IMR-90 (cell line): ENCODE data around the gene TANGO6. TPM values are rescaled to one million over a fixed set of nuclear protein-coding genes. Genes with fewer than 3 reads are reported as not detected.

ENCODE experiments used
- ATAC-seq: fragments of 200-7000 bp; cut with Tn5 transposase; 2 replicates; pipeline ENCODE4 v1.9.1; 2020; ENCODE audit warnings: low read depth, mild to moderate bottlenecking, moderate library complexity
- BruUV-seq: library from RNA; stranded (reverse); fragments of 400-500 nt; replicated peaks from 2 replicates; lab custom pipeline; 2021; lab: Mats Ljungman, UMichigan
- CTCF ChIA-PET: fragments of 300-600 bp; formaldehyde crosslinking; extraction: SDS; loops from one replicate; lab custom pipeline; 2021; ENCODE audit warnings: antibody characterized with exemption; lab: Yijun Ruan, JAX
- POLR2A ChIA-PET: fragments of 300-600 bp; sonication (Branson Sonifier 250); formaldehyde crosslinking; loops from one replicate; lab custom pipeline; 2022; ENCODE audit warnings: antibody characterized with exemption; ENCODE audit not compliant: unreplicated experiment; lab: Charles Lee
- DNase-seq: peaks from one replicate; pipeline ENCODE4 v3.0.0; 2013
- H2AFZ ChIP-seq: replicated peaks from 2 replicates; pipeline ENCODE3; 2013; ENCODE audit warnings: low read length, mild to moderate bottlenecking; ENCODE audit not compliant: poor library complexity
- H2AK5ac ChIP-seq: 2 replicates; pipeline ENCODE4 v1.6.1; 2013; ENCODE audit warnings: low read depth, low read length, inconsistent platforms
- H2AK9ac ChIP-seq: replicated peaks from 2 replicates; pipeline ENCODE3; 2013; ENCODE audit warnings: mild to moderate bottlenecking, low read depth, low read length, moderate library complexity; ENCODE audit not compliant: poor library complexity
- H2BK120ac ChIP-seq: 2 replicates; pipeline ENCODE4 v1.6.1; 2013; ENCODE audit warnings: low read depth, low read length, inconsistent platforms
- H2BK15ac ChIP-seq: 3 replicates; pipeline ENCODE4 v1.6.1; 2013; ENCODE audit warnings: low read depth, low read length, inconsistent platforms
- H2BK20ac ChIP-seq: 2 replicates; pipeline ENCODE4 v1.6.1; 2013; ENCODE audit warnings: low read depth, mild to moderate bottlenecking, inconsistent platforms, low read length, moderate library complexity
- H2BK5ac ChIP-seq: 2 replicates; pipeline ENCODE4 v1.6.1; 2013; ENCODE audit warnings: mild to moderate bottlenecking, low read depth, low read length, inconsistent platforms; ENCODE audit not compliant: poor library complexity, severe bottlenecking
- H3K14ac ChIP-seq: replicated peaks from 2 replicates; pipeline ENCODE4 v1.6.1; 2013; ENCODE audit warnings: low read depth, low read length, inconsistent platforms
- H3K18ac ChIP-seq: 2 replicates; pipeline ENCODE4 v1.6.1; 2013; ENCODE audit warnings: low read depth, low read length, control low read depth
- H3K23ac ChIP-seq: 2 replicates; pipeline ENCODE4 v1.6.1; 2013; ENCODE audit warnings: low read depth, low read length, inconsistent platforms
- H3K27ac ChIP-seq: 2 replicates; pipeline ENCODE4 v1.5.1; 2013; ENCODE audit warnings: mild to moderate bottlenecking, control low read depth, low read length; ENCODE audit not compliant: insufficient read depth
- H3K27me3 ChIP-seq: 2 replicates; pipeline ENCODE4 v1.6.1; 2013; ENCODE audit warnings: low read length; ENCODE audit not compliant: control insufficient read depth, insufficient read depth
- H3K36me3 ChIP-seq: 2 replicates; pipeline ENCODE4 v1.6.1; 2013; ENCODE audit warnings: low read length, mixed read lengths; ENCODE audit not compliant: control insufficient read depth, insufficient read depth
- H3K4ac ChIP-seq: 2 replicates; pipeline ENCODE4 v1.6.1; 2013; ENCODE audit warnings: low read depth, low read length, inconsistent platforms
- H3K4me1 ChIP-seq: 2 replicates; pipeline ENCODE4 v1.6.1; 2013; ENCODE audit warnings: low read length, mixed read lengths; ENCODE audit not compliant: control insufficient read depth, insufficient read depth
- H3K4me2 ChIP-seq: 2 replicates; pipeline ENCODE4 v1.6.1; 2013; ENCODE audit warnings: low read depth, mild to moderate bottlenecking, control low read depth, low read length, moderate library complexity
- H3K4me3 ChIP-seq: 2 replicates; pipeline ENCODE4 v1.5.1; 2013; ENCODE audit warnings: low read depth, mild to moderate bottlenecking, control low read depth, low read length, moderate library complexity; ENCODE audit not compliant: insufficient read depth
- H3K56ac ChIP-seq: 2 replicates; pipeline ENCODE4 v1.6.1; 2013; ENCODE audit warnings: low read length, inconsistent platforms; ENCODE audit not compliant: insufficient read depth; ENCODE audit errors: extremely low read depth
- H3K79me1 ChIP-seq, 2 experiments: 2 replicates each; pipeline ENCODE4 v1.6.1; 2013; ENCODE audit warnings: low read length in 2 of 2, inconsistent platforms in 1 of 2, low read depth in 1 of 2
- H3K9ac ChIP-seq: 2 replicates; pipeline ENCODE4 v1.6.1; 2013; ENCODE audit warnings: low read depth, low read length, control low read depth
- H3K9me1 ChIP-seq: 2 replicates; pipeline ENCODE4 v1.6.1; 2013; ENCODE audit warnings: low read length, inconsistent platforms; ENCODE audit not compliant: insufficient read depth
- H3K9me3 ChIP-seq: 2 replicates; pipeline ENCODE4 v1.6.1; 2013; ENCODE audit warnings: low read length; ENCODE audit not compliant: control insufficient read depth, insufficient read depth
- H4K20me1 ChIP-seq: 2 replicates; pipeline ENCODE4 v1.6.1; 2013; ENCODE audit warnings: low read length, inconsistent platforms; ENCODE audit not compliant: insufficient read depth
- H4K5ac ChIP-seq: 2 replicates; pipeline ENCODE4 v1.6.1; 2013; ENCODE audit warnings: mild to moderate bottlenecking, low read depth, low read length, control low read depth
- H4K8ac ChIP-seq, 2 experiments: 2 replicates each; pipeline ENCODE4 v1.6.1; 2013; ENCODE audit warnings: low read depth in 2 of 2, low read length in 2 of 2, control low read depth in 1 of 2, inconsistent platforms in 1 of 2
- H4K91ac ChIP-seq: 2 replicates; pipeline ENCODE4 v1.6.1; 2013; ENCODE audit warnings: low read depth, low read length, inconsistent platforms; ENCODE audit not compliant: insufficient read depth
- BHLHE40 ChIP-seq: fragments of 150-350 bp; IDR thresholded peaks from 2 replicates; pipeline ENCODE4 v1.6.1; 2016; ENCODE audit warnings: mild to moderate bottlenecking, low read depth, low read length
- CEBPB ChIP-seq: IDR thresholded peaks from 2 replicates; pipeline ENCODE4 v1.6.1; 2012; ENCODE audit warnings: low read depth, low read length, improper control_type of control experiment
- FOS ChIP-seq: fragments of 150-350 bp; IDR thresholded peaks from 2 replicates; pipeline ENCODE4 v1.6.1; 2016; ENCODE audit warnings: low read depth, low read length
- MXI1 ChIP-seq: IDR thresholded peaks from 2 replicates; pipeline ENCODE4 v1.6.1; 2012; ENCODE audit warnings: low read depth, mild to moderate bottlenecking, low read length, moderate library complexity, borderline replicate concordance
- RAD21 ChIP-seq: IDR thresholded peaks from 2 replicates; pipeline ENCODE4 v1.6.1; 2012; ENCODE audit warnings: low read length, improper control_type of control experiment
- SMC3 ChIP-seq: fragments of 150-350 bp; IDR thresholded peaks from 2 replicates; pipeline ENCODE4 v1.6.1; 2016; ENCODE audit warnings: low read depth, mild to moderate bottlenecking, antibody characterized with exemption, low read length, moderate library complexity
- WGBS, 2 experiments: methylation state at CpG; one replicate each; pipeline versions ENCODE4 v1.1.5 to v1.1.7; 2013; ENCODE audit warnings: missing lambda C conversion rate in 2 of 2; ENCODE audit not compliant: insufficient read length in 1 of 2; ENCODE audit errors: extremely low coverage in 2 of 2; 5-methylcytosine and 5-hydroxymethylcytosine counted together
- dilution Hi-C: fragments of 300-500 bp; cut with HindIII; formaldehyde crosslinking; loops from one replicate; pipeline ENCODE4 v1.14.3; 2018; ENCODE audit warnings: low sequenced_read_pairs; ENCODE audit not compliant: unreplicated experiment
- in situ Hi-C: fragments of 300-500 bp; cut with MboI; formaldehyde crosslinking; loops from 3 replicates; pipeline ENCODE4 v1.14.3; 2019; ENCODE audit warnings: low sequenced_read_pairs, inconsistent platforms, mixed read lengths
- intact Hi-C: fragments of 100-400 bp; cut with micrococcal nuclease; formaldehyde crosslinking; loops from 2 replicates; pipeline ENCODE4 v1.10.0; 2022
- polyA plus RNA-seq, 3 experiments: library from polyadenylated mRNA; depleted of rRNA; stranded (reverse); fragments of >200 nt; gene quantifications; 2 replicates each; pipeline ENCODE4 v1.2.3, GENCODE V29; 2012; ENCODE audit warnings: low replicate concordance in 1 of 3
- total RNA-seq: library from RNA; depleted of rRNA; stranded (reverse); fragments of >200 nt; gene quantifications from 2 replicates; pipeline ENCODE4 v1.2.3, GENCODE V29; 2012

Gene TANGO6
- total and polyA plus RNA-seq, 2 of the 4 experiments (the other 2 are of a cell fraction) = 6.7 to 22.4 TPM

GRCh38 chr16:69073181-69073702 is 229.9 kb downstream of the TANGO6 start:
- no peak overlapping the region for H3K4me3 ChIP-seq
- WGBS, 2 experiments = 30% methylated on average over 7 of the region's 10 CpGs; no CpG with 5 or more reads in 1 of the 2 experiments
- intact Hi-C loops = no loop called here
- peak overlapping the region; percentile 16; the same call in 1 of the 3 replicates for H2BK15ac ChIP-seq
- peak overlapping the region; percentile 76 for H2AK9ac ChIP-seq
- H2BK5ac ChIP-seq = peak overlapping the region; percentile 25
- peak; percentile 92 for DNase-seq
- no peaks in the 10 kb centered on the region; a peak in 2 of 4 replicates for H3K79me1 ChIP-seq
- BruUV-seq = no TSS peak
- no peak overlapping the region for H4K5ac ChIP-seq
- ATAC-seq = peak; percentile 90
- peaks cover 19% of the 10 kb centered on the region for H3K9me1 ChIP-seq
- peak overlapping the region; percentile 26 for H2BK120ac ChIP-seq
- H3K56ac ChIP-seq = no peak overlapping the region
- POLR2A ChIA-PET = no interaction called here
- peak overlapping the region; percentile 13; the same call in 1 of the 2 replicates for H3K18ac ChIP-seq
- no peaks in the 10 kb centered on the region for H3K27me3 ChIP-seq
- H3K36me3 ChIP-seq = no peaks in the 10 kb centered on the region
- H2AK5ac ChIP-seq = no peak overlapping the region
- no peak overlapping the region for H3K23ac ChIP-seq
- H2BK20ac ChIP-seq = peak overlapping the region; percentile 11; the same call in 1 of the 2 replicates
- H3K4me2 ChIP-seq = peak overlapping the region; percentile 21; the same call in 1 of the 2 replicates
- no peak overlapping the region for H4K91ac ChIP-seq
- CTCF ChIA-PET = interaction anchor here (0.6 to 1.2 kb wide), 4 partner anchors 8 to 621 kb away, joined by 3 read pairs; no protein-coding TSS in a partner anchor
- no peak overlapping the region for H3K27ac ChIP-seq
- dilution Hi-C loops = no loop called here
- peaks cover 5% of the 10 kb centered on the region for H3K4me1 ChIP-seq
- in situ Hi-C loops = no loop called here
- TF ChIP-seq FOS (peak; percentile 88), MXI1 (peak; percentile 32; the same call in 1 of the 2 replicates), CEBPB (peak; percentile 96), SMC3 (no peak), RAD21 (no peak), BHLHE40 (peak; percentile 38; the same call in 1 of the 2 replicates)
- peak overlapping the region; percentile 39 for H2AFZ ChIP-seq
- H4K20me1 ChIP-seq = no peaks in the 10 kb centered on the region
- H3K9me3 ChIP-seq = no peaks in the 10 kb centered on the region
- peak overlapping the region; percentile 13; the same call in 1 of the 2 replicates for H3K4ac ChIP-seq
- peak overlapping the region in 1 of 2 experiments; percentile 10; a peak in 1 of 4 replicates for H4K8ac ChIP-seq
- no peak overlapping the region for H3K14ac ChIP-seq
- H3K9ac ChIP-seq = no peak overlapping the region
